ENCODE data around the gene TUBA4A.
A peak's percentile ranks its signal among the peaks of the same experiment; 100 is the strongest.

Gene TUBA4A

DNA sequence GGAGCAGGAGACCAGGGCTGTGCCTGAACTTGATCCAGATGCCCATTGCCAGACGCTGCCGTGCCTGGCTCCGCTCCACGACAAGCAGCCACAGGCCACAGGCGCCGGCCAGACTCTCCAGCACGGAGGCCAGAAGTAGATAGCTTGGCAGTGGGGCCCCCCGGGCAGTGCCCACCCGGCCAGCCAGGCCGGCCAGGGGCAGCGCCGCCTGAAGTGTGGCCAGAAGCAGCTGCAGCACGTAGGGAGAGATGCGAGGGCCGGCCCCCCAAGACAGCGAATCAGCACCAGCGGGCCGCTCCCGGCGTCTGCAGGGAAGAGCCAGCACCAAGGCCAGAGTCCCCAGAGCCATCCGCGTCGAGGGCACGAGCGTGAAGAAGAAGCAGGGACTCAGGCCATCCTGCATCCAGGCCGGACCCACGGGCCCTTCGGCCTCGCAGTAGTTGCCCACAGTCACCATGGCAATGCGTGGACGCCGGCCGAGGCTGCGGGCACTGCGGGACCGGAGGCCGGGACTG, 35.4 kb downstream of the TUBA4A start:
- H3K4me3 ChIP-seq (replicated peaks in 1 of 2; ENCODE audit: low read depth in 2 of 2, low read length in 2 of 2), result peak overlapping the region; percentile 59 to 64
- DNase-seq (ENCODE audit: low read depth in 2 of 2), result peak; percentile 80 to 82
- TF ChIP-seq, protein P1, sequence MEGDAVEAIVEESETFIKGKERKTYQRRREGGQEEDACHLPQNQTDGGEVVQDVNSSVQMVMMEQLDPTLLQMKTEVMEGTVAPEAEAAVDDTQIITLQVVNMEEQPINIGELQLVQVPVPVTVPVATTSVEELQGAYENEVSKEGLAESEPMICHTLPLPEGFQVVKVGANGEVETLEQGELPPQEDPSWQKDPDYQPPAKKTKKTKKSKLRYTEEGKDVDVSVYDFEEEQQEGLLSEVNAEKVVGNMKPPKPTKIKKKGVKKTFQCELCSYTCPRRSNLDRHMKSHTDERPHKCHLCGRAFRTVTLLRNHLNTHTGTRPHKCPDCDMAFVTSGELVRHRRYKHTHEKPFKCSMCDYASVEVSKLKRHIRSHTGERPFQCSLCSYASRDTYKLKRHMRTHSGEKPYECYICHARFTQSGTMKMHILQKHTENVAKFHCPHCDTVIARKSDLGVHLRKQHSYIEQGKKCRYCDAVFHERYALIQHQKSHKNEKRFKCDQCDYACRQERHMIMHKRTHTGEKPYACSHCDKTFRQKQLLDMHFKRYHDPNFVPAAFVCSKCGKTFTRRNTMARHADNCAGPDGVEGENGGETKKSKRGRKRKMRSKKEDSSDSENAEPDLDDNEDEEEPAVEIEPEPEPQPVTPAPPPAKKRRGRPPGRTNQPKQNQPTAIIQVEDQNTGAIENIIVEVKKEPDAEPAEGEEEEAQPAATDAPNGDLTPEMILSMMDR (IDR thresholded peaks at IDR 0.05; ENCODE audit: low read depth, low read length), result no peak

- no peak for DNase-seq (ENCODE audit: low read depth in 2 of 2)
- H3K4me3 ChIP-seq (replicated peaks in 1 of 2; ENCODE audit: low read depth in 2 of 2, low read length in 2 of 2), result no peak overlapping the region
- TF ChIP-seq, protein P1 (IDR thresholded peaks at IDR 0.05; ENCODE audit: low read depth, low read length), result no peak
These were observed 37.2 kb downstream of the TUBA4A start for GRCh38 chr2:219216535-219216915.

GRCh38 chr2:219215871-219216534, 37.7 kb downstream of the TUBA4A start:
- no peak for DNase-seq (ENCODE audit: low read depth in 2 of 2)
- H3K4me3 ChIP-seq (replicated peaks in 1 of 2; ENCODE audit: low read depth in 2 of 2, low read length in 2 of 2), result no peak overlapping the region
- TF ChIP-seq, protein P1 (IDR thresholded peaks at IDR 0.05; ENCODE audit: low read depth, low read length), result no peak

GRCh38 chr2:219214786-219215185, 38.9 kb downstream of the TUBA4A start:
- TF ChIP-seq, protein P1 (IDR thresholded peaks at IDR 0.05; ENCODE audit: low read depth, low read length), result no peak
- no peak overlapping the region for H3K4me3 ChIP-seq (replicated peaks in 1 of 2; ENCODE audit: low read depth in 2 of 2, low read length in 2 of 2)
- no peak for DNase-seq (ENCODE audit: low read depth in 2 of 2)

- DNase-seq (ENCODE audit: low read depth in 2 of 2), result no peak
- no peak overlapping the region for H3K4me3 ChIP-seq (replicated peaks in 1 of 2; ENCODE audit: low read depth in 2 of 2, low read length in 2 of 2)
- TF ChIP-seq, protein P1 (IDR thresholded peaks at IDR 0.05; ENCODE audit: low read depth, low read length), result no peak
These were observed 39.6 kb downstream of the TUBA4A start for GRCh38 chr2:219214141-219214540.

DNA sequence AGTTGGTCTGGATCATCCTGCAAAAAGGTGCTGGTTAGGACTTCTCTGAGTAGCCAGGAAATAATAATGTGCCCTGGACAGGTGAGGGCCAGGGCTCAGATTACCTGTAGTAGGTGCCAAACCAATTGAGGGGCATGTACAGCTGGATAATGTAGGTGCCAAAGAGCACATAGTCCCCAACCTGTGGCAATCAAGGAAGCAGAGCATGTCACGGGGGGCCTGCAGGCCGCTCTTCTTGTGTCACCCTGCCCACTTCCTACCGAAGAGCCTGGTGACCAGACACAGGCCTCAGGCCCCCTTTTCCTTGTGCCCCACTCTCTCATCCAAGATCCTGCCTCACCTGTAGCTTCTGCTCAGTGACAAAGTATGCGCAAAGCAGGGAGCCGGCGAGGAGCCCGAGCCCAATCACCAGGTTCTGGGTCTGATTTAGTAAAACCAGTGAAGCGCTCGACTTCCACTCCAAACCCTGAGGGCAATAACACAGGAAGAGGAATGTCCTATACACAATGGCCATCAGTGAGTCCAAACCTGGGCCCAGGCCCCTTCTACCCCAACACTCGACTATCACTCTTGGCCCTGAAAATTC, 40.1 kb downstream of the TUBA4A start:
- H3K4me3 ChIP-seq (replicated peaks in 1 of 2; ENCODE audit: low read depth in 2 of 2, low read length in 2 of 2), result no peak overlapping the region
- no peak for DNase-seq (ENCODE audit: low read depth in 2 of 2)
- TF ChIP-seq, protein P1 (IDR thresholded peaks at IDR 0.05; ENCODE audit: low read depth, low read length), result no peak

All from cardiac fibroblast (primary cell).